HEK293 (cell line): ENCODE data around the gene GSN.

Experiments used
- BCL6B ChIP-seq: fragments of 450-650 bp; formaldehyde crosslinking; IDR thresholded peaks from 2 replicates; pipeline ENCODE4 v1.5.1; 2017; ENCODE audit warnings: missing biosample characterization, missing genetic modification characterization
- GLI4 ChIP-seq: fragments of 450-650 bp; formaldehyde crosslinking; IDR thresholded peaks from 2 replicates; pipeline ENCODE4 v1.5.1; 2016; ENCODE audit warnings: missing biosample characterization, missing genetic modification characterization
- HOXC10 ChIP-seq: sonication (generic); formaldehyde crosslinking; IDR thresholded peaks from 2 replicates; pipeline ENCODE4 v1.8.1; 2023; ENCODE audit warnings: mild to moderate bottlenecking, missing genetic modification reagents
- KLF16 ChIP-seq: fragments of 450-650 bp; formaldehyde crosslinking; IDR thresholded peaks from 2 replicates; pipeline ENCODE4 v1.5.1; 2017; ENCODE audit warnings: missing biosample characterization, missing genetic modification characterization
- OVOL3 ChIP-seq: fragments of 450-650 bp; formaldehyde crosslinking; IDR thresholded peaks from 2 replicates; pipeline ENCODE4 v1.5.1; 2016; ENCODE audit warnings: missing biosample characterization, missing genetic modification characterization
- PRDM10 ChIP-seq: fragments of 450-650 bp; formaldehyde crosslinking; IDR thresholded peaks from 2 replicates; pipeline ENCODE4 v1.5.1; 2016; ENCODE audit warnings: missing biosample characterization, missing genetic modification characterization
- RBAK ChIP-seq: fragments of 450-650 bp; formaldehyde crosslinking; IDR thresholded peaks from 2 replicates; pipeline ENCODE4 v1.5.1; 2016; ENCODE audit warnings: missing biosample characterization, missing genetic modification characterization
- ZBTB17 ChIP-seq: fragments of 450-650 bp; formaldehyde crosslinking; IDR thresholded peaks from 2 replicates; pipeline ENCODE4 v1.5.1; 2016; ENCODE audit warnings: missing biosample characterization, missing genetic modification characterization
- ZFP69B ChIP-seq: fragments of 450-650 bp; formaldehyde crosslinking; IDR thresholded peaks from 2 replicates; pipeline ENCODE4 v1.5.1; 2016; ENCODE audit warnings: missing biosample characterization, missing genetic modification characterization
- ZNF138 ChIP-seq: fragments of 450-650 bp; formaldehyde crosslinking; IDR thresholded peaks from 2 replicates; pipeline ENCODE4 v1.5.1; 2016; ENCODE audit warnings: missing biosample characterization, missing genetic modification characterization, borderline replicate concordance
- ZNF155 ChIP-seq: fragments of 450-650 bp; formaldehyde crosslinking; IDR thresholded peaks from 2 replicates; pipeline ENCODE4 v1.5.1; 2016; ENCODE audit warnings: missing biosample characterization, missing genetic modification characterization
- ZNF157 ChIP-seq: fragments of 450-650 bp; formaldehyde crosslinking; IDR thresholded peaks from 2 replicates; pipeline ENCODE4 v1.5.1; 2016; ENCODE audit warnings: missing biosample characterization, missing genetic modification characterization
- ZNF274 ChIP-seq, 2 experiments: fragments of 200-500 bp in 1 of 2; fragments of 450-650 bp in 1 of 2; sonication (Bioruptor generic) in 1 of 2; formaldehyde crosslinking in 1 of 2; IDR thresholded peaks; 2 replicates each; pipeline versions ENCODE4 v1.5.1 to v1.6.1; 2014 to 2016; ENCODE audit warnings: borderline replicate concordance in 1 of 2, inconsistent platforms in 1 of 2, low read length in 1 of 2, missing biosample characterization in 1 of 2, missing genetic modification characterization in 1 of 2
- ZNF48 ChIP-seq: fragments of 450-650 bp; formaldehyde crosslinking; IDR thresholded peaks from 2 replicates; pipeline ENCODE4 v1.5.1; 2016; ENCODE audit warnings: missing biosample characterization, missing genetic modification characterization
- ZNF530 ChIP-seq: fragments of 450-650 bp; formaldehyde crosslinking; IDR thresholded peaks from 2 replicates; pipeline ENCODE4 v1.5.1; 2016; ENCODE audit warnings: low read depth, missing biosample characterization, missing genetic modification characterization
- ZNF558 ChIP-seq: fragments of 450-650 bp; formaldehyde crosslinking; IDR thresholded peaks from 2 replicates; pipeline ENCODE4 v1.5.1; 2016; ENCODE audit warnings: missing biosample characterization, missing genetic modification characterization
- ZNF660 ChIP-seq: fragments of 450-650 bp; IDR thresholded peaks from 2 replicates; pipeline ENCODE4 v1.5.1; 2018; ENCODE audit warnings: missing biosample characterization, mild to moderate bottlenecking, missing genetic modification characterization
- ZNF677 ChIP-seq: fragments of 450-650 bp; IDR thresholded peaks from 2 replicates; pipeline ENCODE4 v1.5.0; 2018; ENCODE audit warnings: missing biosample characterization, mild to moderate bottlenecking, missing genetic modification characterization, moderate library complexity
- ZNF707 ChIP-seq: fragments of 450-650 bp; formaldehyde crosslinking; IDR thresholded peaks from 2 replicates; pipeline ENCODE4 v1.5.1; 2016; ENCODE audit warnings: missing biosample characterization, missing genetic modification characterization
- ZSCAN16 ChIP-seq: fragments of 450-650 bp; formaldehyde crosslinking; IDR thresholded peaks from 2 replicates; pipeline ENCODE4 v1.5.1; 2016; ENCODE audit warnings: missing biosample characterization, missing genetic modification characterization
- TF ChIP-seq, protein P1 (sequence below): fragments of 450-650 bp; formaldehyde crosslinking; IDR thresholded peaks from 2 replicates; pipeline ENCODE4 v1.5.1; 2016; ENCODE audit warnings: missing biosample characterization, missing genetic modification characterization
- TF ChIP-seq, protein P2 (sequence below): fragments of 450-650 bp; formaldehyde crosslinking; IDR thresholded peaks from 2 replicates; pipeline ENCODE4 v1.5.1; 2016; ENCODE audit warnings: missing biosample characterization, missing genetic modification characterization, borderline replicate concordance
- TF ChIP-seq, protein P3 (sequence below): fragments of 450-650 bp; formaldehyde crosslinking; IDR thresholded peaks from 2 replicates; pipeline ENCODE4 v1.5.1; 2016; ENCODE audit warnings: missing biosample characterization, missing genetic modification characterization, borderline replicate concordance
- TF ChIP-seq, protein P4 (sequence below): fragments of 450-650 bp; formaldehyde crosslinking; IDR thresholded peaks from 2 replicates; pipeline ENCODE4 v1.5.1; 2017; ENCODE audit warnings: missing biosample characterization, mild to moderate bottlenecking, missing genetic modification characterization, moderate library complexity

GSN gene

DNA sequence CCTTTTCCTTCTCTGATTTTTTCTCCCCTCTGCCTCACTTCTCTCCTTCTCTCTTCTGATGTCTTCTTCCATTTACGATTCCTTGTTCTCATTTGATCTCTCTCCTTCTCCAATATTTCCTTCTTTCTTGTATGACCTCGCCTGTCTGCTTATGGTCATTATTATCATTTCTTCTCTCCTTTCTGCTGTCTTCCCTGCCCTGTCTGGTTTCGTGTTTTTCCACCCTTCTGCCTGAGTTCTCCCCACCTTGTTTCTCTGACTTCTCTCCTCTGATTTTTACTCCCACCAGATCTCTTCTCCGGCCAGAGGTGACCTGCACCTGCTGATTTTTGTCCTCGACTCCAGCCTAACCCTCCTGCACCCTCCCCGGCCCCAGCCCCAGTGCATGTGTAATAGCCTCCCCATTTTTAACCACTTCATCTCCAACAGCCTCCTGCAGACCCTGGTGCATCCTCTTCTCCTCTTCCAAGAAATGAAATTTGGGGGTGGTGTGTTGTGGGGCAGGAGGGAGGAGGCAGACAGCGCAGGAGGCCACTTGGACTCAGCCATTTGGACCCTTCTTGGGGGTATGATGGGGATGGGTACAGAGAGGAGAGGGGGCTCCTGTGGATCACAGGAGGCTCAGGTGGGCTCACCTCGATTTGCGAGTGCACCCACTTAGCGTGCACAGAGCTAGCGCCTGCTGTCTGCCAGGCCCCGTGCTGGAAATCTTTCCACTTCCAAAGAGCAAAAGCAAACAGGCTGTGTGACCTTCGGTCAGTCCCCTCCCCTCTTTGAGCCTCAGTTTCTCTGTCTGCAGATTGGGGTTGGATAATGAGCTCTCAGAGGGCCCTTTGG, 32.5 kb downstream of the GSN start (continued):
- TF ChIP-seq, protein P1, sequence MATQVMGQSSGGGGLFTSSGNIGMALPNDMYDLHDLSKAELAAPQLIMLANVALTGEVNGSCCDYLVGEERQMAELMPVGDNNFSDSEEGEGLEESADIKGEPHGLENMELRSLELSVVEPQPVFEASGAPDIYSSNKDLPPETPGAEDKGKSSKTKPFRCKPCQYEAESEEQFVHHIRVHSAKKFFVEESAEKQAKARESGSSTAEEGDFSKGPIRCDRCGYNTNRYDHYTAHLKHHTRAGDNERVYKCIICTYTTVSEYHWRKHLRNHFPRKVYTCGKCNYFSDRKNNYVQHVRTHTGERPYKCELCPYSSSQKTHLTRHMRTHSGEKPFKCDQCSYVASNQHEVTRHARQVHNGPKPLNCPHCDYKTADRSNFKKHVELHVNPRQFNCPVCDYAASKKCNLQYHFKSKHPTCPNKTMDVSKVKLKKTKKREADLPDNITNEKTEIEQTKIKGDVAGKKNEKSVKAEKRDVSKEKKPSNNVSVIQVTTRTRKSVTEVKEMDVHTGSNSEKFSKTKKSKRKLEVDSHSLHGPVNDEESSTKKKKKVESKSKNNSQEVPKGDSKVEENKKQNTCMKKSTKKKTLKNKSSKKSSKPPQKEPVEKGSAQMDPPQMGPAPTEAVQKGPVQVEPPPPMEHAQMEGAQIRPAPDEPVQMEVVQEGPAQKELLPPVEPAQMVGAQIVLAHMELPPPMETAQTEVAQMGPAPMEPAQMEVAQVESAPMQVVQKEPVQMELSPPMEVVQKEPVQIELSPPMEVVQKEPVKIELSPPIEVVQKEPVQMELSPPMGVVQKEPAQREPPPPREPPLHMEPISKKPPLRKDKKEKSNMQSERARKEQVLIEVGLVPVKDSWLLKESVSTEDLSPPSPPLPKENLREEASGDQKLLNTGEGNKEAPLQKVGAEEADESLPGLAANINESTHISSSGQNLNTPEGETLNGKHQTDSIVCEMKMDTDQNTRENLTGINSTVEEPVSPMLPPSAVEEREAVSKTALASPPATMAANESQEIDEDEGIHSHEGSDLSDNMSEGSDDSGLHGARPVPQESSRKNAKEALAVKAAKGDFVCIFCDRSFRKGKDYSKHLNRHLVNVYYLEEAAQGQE (tag by site-specific recombination), result no peak
- TF ChIP-seq, protein P2, sequence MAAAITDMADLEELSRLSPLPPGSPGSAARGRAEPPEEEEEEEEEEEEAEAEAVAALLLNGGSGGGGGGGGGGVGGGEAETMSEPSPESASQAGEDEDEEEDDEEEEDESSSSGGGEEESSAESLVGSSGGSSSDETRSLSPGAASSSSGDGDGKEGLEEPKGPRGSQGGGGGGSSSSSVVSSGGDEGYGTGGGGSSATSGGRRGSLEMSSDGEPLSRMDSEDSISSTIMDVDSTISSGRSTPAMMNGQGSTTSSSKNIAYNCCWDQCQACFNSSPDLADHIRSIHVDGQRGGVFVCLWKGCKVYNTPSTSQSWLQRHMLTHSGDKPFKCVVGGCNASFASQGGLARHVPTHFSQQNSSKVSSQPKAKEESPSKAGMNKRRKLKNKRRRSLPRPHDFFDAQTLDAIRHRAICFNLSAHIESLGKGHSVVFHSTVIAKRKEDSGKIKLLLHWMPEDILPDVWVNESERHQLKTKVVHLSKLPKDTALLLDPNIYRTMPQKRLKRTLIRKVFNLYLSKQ (tag by site-specific recombination), result no peak
- TF ChIP-seq ZNF48 (tag by site-specific recombination) (no peak), ZNF707 (no peak), HOXC10 (CRISPR knock-in tag) (no peak), ZNF530 (tag by site-specific recombination) (no peak), ZNF660 (tag by site-specific recombination) (no peak), ZNF157 (no peak), ZNF155 (tag by site-specific recombination) (no peak), BCL6B (tag by site-specific recombination) (no peak), ZNF677 (no peak), ZNF138 (tag by site-specific recombination) (no peak), OVOL3 (tag by site-specific recombination) (no peak), ZNF558 (tag by site-specific recombination) (no peak), PRDM10 (tag by site-specific recombination) (no peak), KLF16 (tag by site-specific recombination) (no peak), RBAK (no peak), ZFP69B (no peak), GLI4 (tag by site-specific recombination) (no peak), ZBTB17 (tag by site-specific recombination) (peak; percentile 55; the same call in 1 of the 2 replicates), ZNF274 (IDR thresholded peaks at IDR 0.05; ENCODE audit: low read length) (no peak), ZNF274 (tag by site-specific recombination; IDR thresholded peaks at IDR 0.05; ENCODE audit: borderline replicate concordance) (no peak), ZSCAN16 (tag by site-specific recombination) (no peak)
- TF ChIP-seq, protein P3, sequence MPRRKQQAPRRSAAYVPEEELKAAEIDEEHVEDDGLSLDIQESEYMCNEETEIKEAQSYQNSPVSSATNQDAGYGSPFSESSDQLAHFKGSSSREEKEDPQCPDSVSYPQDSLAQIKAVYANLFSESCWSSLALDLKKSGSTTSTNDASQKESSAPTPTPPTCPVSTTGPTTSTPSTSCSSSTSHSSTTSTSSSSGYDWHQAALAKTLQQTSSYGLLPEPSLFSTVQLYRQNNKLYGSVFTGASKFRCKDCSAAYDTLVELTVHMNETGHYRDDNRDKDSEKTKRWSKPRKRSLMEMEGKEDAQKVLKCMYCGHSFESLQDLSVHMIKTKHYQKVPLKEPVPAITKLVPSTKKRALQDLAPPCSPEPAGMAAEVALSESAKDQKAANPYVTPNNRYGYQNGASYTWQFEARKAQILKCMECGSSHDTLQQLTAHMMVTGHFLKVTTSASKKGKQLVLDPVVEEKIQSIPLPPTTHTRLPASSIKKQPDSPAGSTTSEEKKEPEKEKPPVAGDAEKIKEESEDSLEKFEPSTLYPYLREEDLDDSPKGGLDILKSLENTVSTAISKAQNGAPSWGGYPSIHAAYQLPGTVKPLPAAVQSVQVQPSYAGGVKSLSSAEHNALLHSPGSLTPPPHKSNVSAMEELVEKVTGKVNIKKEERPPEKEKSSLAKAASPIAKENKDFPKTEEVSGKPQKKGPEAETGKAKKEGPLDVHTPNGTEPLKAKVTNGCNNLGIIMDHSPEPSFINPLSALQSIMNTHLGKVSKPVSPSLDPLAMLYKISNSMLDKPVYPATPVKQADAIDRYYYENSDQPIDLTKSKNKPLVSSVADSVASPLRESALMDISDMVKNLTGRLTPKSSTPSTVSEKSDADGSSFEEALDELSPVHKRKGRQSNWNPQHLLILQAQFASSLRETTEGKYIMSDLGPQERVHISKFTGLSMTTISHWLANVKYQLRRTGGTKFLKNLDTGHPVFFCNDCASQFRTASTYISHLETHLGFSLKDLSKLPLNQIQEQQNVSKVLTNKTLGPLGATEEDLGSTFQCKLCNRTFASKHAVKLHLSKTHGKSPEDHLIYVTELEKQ (tag by site-specific recombination), result no peak
- TF ChIP-seq, protein P4, sequence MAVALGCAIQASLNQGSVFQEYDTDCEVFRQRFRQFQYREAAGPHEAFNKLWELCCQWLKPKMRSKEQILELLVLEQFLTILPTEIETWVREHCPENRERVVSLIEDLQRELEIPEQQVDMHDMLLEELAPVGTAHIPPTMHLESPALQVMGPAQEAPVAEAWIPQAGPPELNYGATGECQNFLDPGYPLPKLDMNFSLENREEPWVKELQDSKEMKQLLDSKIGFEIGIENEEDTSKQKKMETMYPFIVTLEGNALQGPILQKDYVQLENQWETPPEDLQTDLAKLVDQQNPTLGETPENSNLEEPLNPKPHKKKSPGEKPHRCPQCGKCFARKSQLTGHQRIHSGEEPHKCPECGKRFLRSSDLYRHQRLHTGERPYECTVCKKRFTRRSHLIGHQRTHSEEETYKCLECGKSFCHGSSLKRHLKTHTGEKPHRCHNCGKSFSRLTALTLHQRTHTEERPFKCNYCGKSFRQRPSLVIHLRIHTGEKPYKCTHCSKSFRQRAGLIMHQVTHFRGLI (tag by site-specific recombination), result no peak
